Mesenchymal stem cell (in vitro differentiated cells and primary cell): Measurements from ENCODE around the gene SRRM4.

Experiments
- DNase-seq: peaks from one replicate; pipeline ENCODE4 v3.0.0-alpha.2; 2013
- H2AFZ ChIP-seq: one replicate; pipeline ENCODE4 v1.6.1; 2013; ENCODE audit warnings: low read depth, mild to moderate bottlenecking, control low read depth, inconsistent platforms, low read length, moderate library complexity
- H2AK5ac ChIP-seq: 2 replicates; pipeline ENCODE4 v1.6.1; 2013; ENCODE audit warnings: low read length, moderate library complexity, mild to moderate bottlenecking, inconsistent platforms; ENCODE audit not compliant: severe bottlenecking
- H2BK120ac ChIP-seq: one replicate; pipeline ENCODE4 v1.6.1; 2013; ENCODE audit warnings: low read depth, mild to moderate bottlenecking, inconsistent platforms, low read length, moderate library complexity
- H2BK12ac ChIP-seq, 2 experiments: one replicate each; pipeline ENCODE4 v1.6.1; 2013; ENCODE audit warnings: inconsistent platforms in 2 of 2, low read length in 2 of 2, mild to moderate bottlenecking in 2 of 2, moderate library complexity in 2 of 2, control low read depth in 1 of 2
- H2BK15ac ChIP-seq: one replicate; pipeline ENCODE4 v1.6.1; 2013; ENCODE audit warnings: mild to moderate bottlenecking, low read depth, inconsistent platforms; ENCODE audit not compliant: poor library complexity, severe bottlenecking
- H2BK5ac ChIP-seq: 2 replicates; pipeline ENCODE4 v1.6.1; 2013; ENCODE audit warnings: low read depth, mild to moderate bottlenecking, low read length, control low read depth, inconsistent platforms; ENCODE audit not compliant: poor library complexity, severe bottlenecking
- H3K14ac ChIP-seq, 2 experiments: one replicate each; pipeline ENCODE4 v1.6.1; 2013; ENCODE audit warnings: inconsistent platforms in 2 of 2, low read length in 2 of 2, control low read depth in 1 of 2, mild to moderate bottlenecking in 1 of 2, moderate library complexity in 1 of 2
- H3K18ac ChIP-seq, 2 experiments: one replicate each; pipeline ENCODE4 v1.6.1; 2013; ENCODE audit warnings: inconsistent platforms in 2 of 2, low read length in 2 of 2, control low read depth in 1 of 2, low read depth in 1 of 2, mild to moderate bottlenecking in 1 of 2
- H3K23ac ChIP-seq, 2 experiments: one replicate each; pipeline ENCODE4 v1.6.1; 2013; ENCODE audit warnings: inconsistent platforms in 2 of 2, low read length in 2 of 2, mild to moderate bottlenecking in 2 of 2, moderate library complexity in 2 of 2, control low read depth in 1 of 2
- H3K27ac ChIP-seq: 2 replicates; pipeline ENCODE4 v1.5.1; 2013; ENCODE audit warnings: mild to moderate bottlenecking, moderate library complexity, low read length, control low read depth, inconsistent platforms; ENCODE audit not compliant: poor library complexity, severe bottlenecking
- H3K27me3 ChIP-seq, 2 experiments: 2 replicates each; pipeline versions ENCODE4 v1.6.1 to v1.7.0; 2013; ENCODE audit warnings: low read length in 2 of 2, mild to moderate bottlenecking in 2 of 2, moderate library complexity in 2 of 2, control low read depth in 1 of 2, inconsistent platforms in 1 of 2; ENCODE audit not compliant: control insufficient read depth in 1 of 2, insufficient read depth in 1 of 2
- H3K36me3 ChIP-seq, 2 experiments: 2 replicates each; pipeline versions ENCODE4 v1.6.1 to v1.7.0; 2013; ENCODE audit warnings: low read length in 2 of 2, control low read depth in 1 of 2, inconsistent platforms in 1 of 2, low read depth in 1 of 2, mild to moderate bottlenecking in 1 of 2; ENCODE audit not compliant: insufficient read depth in 2 of 2, control insufficient read depth in 1 of 2
- H3K4ac ChIP-seq, 2 experiments: one replicate each; pipeline ENCODE4 v1.6.1; 2013; ENCODE audit warnings: inconsistent platforms in 2 of 2, low read length in 2 of 2, mild to moderate bottlenecking in 2 of 2, moderate library complexity in 2 of 2, control low read depth in 1 of 2, low read depth in 1 of 2
- H3K4me1 ChIP-seq: 2 replicates; pipeline ENCODE4 v1.6.1; 2013; ENCODE audit warnings: low read depth, low read length, control low read depth; ENCODE audit not compliant: control insufficient read depth, insufficient read depth
- H3K4me2 ChIP-seq: 2 replicates; pipeline ENCODE4 v1.6.1; 2013; ENCODE audit warnings: low read length, mild to moderate bottlenecking, inconsistent platforms; ENCODE audit not compliant: poor library complexity, severe bottlenecking
- H3K4me3 ChIP-seq, 2 experiments: 2 replicates each; pipeline versions ENCODE4 v1.5.1 to v1.7.0; 2013; ENCODE audit warnings: low read length in 2 of 2, mild to moderate bottlenecking in 2 of 2, control low read depth in 1 of 2, low read depth in 1 of 2; ENCODE audit not compliant: insufficient read depth in 1 of 2
- H3K79me1 ChIP-seq: replicated peaks from 2 replicates; pipeline ENCODE4 v1.6.1; 2013; ENCODE audit warnings: mild to moderate bottlenecking, control low read depth, low read length, inconsistent platforms; ENCODE audit not compliant: poor library complexity, severe bottlenecking
- H3K9ac ChIP-seq: 2 replicates; pipeline ENCODE4 v1.7.0; 2013; ENCODE audit warnings: mild to moderate bottlenecking, low read length, moderate library complexity
- H3K9me3 ChIP-seq: 2 replicates; pipeline ENCODE4 v1.7.0; 2013; ENCODE audit warnings: mild to moderate bottlenecking, low read length; ENCODE audit not compliant: control insufficient read depth
- H4K8ac ChIP-seq: one replicate; pipeline ENCODE4 v1.6.1; 2013; ENCODE audit warnings: inconsistent platforms, mild to moderate bottlenecking, low read length, moderate library complexity
- H4K91ac ChIP-seq: one replicate; pipeline ENCODE4 v1.6.1; 2013; ENCODE audit warnings: mild to moderate bottlenecking, low read length, inconsistent platforms
- WGBS: methylation state at CpG from one replicate; pipeline ENCODE4 v1.1.7; 2013; ENCODE audit warnings: mixed read lengths; 5-methylcytosine and 5-hydroxymethylcytosine counted together

SRRM4 gene

DNA sequence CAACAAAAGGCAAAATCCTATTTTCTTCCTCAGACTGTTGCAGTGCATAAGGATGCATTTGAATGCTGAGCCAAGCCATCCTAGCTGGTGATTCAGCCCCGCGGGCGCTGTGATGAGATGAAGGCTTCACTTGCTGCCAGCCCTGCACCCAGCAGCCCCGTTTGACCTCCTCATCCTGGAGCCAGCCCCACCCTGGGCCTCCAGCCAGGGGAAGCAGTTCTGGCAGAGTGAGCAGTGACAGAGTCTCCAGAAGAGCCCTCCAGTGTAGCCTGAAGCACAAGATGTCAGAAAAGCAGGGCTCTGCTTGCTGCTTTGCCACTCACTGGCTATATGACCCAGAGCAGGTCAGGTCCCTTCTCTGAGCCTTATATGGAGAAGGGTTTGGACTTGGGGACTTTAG lies 101.2 kb downstream of the SRRM4 start:
- Histone ChIP-seq H3K4ac (no peak overlapping the region), H3K23ac (no peak overlapping the region), H3K18ac (no peak overlapping the region), H2BK15ac (no peak overlapping the region), H3K9ac (no peak overlapping the region), H3K4me1 (no peaks in the 10 kb centered on the region), H3K27ac (no peak overlapping the region), H3K79me1 (no peaks in the 10 kb centered on the region), H3K14ac (no peak overlapping the region), H3K4me2 (no peak overlapping the region), H3K27me3 (no peaks in the 10 kb centered on the region), H4K91ac (no peak overlapping the region), H2BK12ac (no peak overlapping the region), H2BK5ac (no peak overlapping the region), H3K9me3 (no peaks in the 10 kb centered on the region), H4K8ac (no peak overlapping the region), H2AK5ac (no peak overlapping the region), H3K36me3 (no peaks in the 10 kb centered on the region), H2BK120ac (no peak overlapping the region), H3K4me3 (no peak overlapping the region), H2AFZ (no peak overlapping the region)
- no peak for DNase-seq
- WGBS = 66% methylated on average over 4 of the region's 4 CpGs

GRCh38 chr12:119088685-119089379 lies 107.5 kb downstream of the SRRM4 start:
- Histone ChIP-seq H2BK5ac (no peak overlapping the region), H3K36me3 (no peaks in the 10 kb centered on the region), H4K8ac (no peak overlapping the region), H3K4me3 (no peak overlapping the region), H3K4me2 (no peak overlapping the region), H3K14ac (no peak overlapping the region), H3K27me3 (no peaks in the 10 kb centered on the region), H3K9ac (no peak overlapping the region), H3K23ac (no peak overlapping the region), H2BK120ac (no peak overlapping the region), H3K18ac (no peak overlapping the region), H3K27ac (no peak overlapping the region), H4K91ac (no peak overlapping the region), H3K9me3 (no peaks in the 10 kb centered on the region), H2BK15ac (no peak overlapping the region), H3K79me1 (no peaks in the 10 kb centered on the region), H3K4ac (no peak overlapping the region), H2AK5ac (no peak overlapping the region), H2BK12ac (no peak overlapping the region), H3K4me1 (no peaks in the 10 kb centered on the region), H2AFZ (no peak overlapping the region)
- no peak for DNase-seq
- WGBS = 72% methylated on average over 8 of the region's 10 CpGs

DNA sequence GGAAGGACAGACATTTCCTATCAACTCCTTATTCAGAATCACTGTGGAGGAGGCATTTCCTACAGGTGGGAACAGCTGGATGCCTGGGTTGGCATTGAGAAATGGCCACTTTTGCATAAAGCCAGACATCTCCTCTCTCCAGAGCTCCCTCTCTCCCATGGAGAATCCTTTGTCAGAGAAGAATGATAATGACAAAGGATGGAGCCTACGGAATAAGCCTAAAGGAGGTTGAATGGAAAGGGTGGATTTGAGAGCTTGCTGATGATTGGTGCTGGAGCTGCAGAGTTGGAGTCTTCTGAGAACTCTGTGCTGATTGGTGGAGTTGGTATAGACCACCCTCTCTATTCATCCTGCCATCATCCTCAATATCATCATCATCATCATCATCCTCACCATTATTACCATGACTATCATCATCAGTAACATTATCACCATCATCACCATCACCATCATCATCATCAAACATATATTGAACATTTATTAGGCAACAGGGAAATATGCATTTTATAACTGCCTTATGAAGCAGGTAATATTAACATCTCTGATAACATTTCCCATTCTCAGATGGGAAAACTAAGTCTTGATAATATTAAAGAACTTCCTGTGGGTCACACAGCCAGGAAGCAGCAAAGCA lies 108.2 kb downstream of the SRRM4 start:
- no peak overlapping the region for H3K4ac ChIP-seq
- no peaks in the 10 kb centered on the region for H3K27me3 ChIP-seq
- H3K9ac ChIP-seq = no peak overlapping the region
- no peaks in the 10 kb centered on the region for H3K79me1 ChIP-seq
- no peak overlapping the region for H3K23ac ChIP-seq
- H4K8ac ChIP-seq = no peak overlapping the region
- H4K91ac ChIP-seq = no peak overlapping the region
- H2AK5ac ChIP-seq = no peak overlapping the region
- no peak overlapping the region for H3K18ac ChIP-seq
- H3K14ac ChIP-seq = no peak overlapping the region
- H2AFZ ChIP-seq = no peak overlapping the region
- H3K4me1 ChIP-seq = no peaks in the 10 kb centered on the region
- 67% methylated on average over 1 of the region's 1 CpG for WGBS
- no peaks in the 10 kb centered on the region for H3K9me3 ChIP-seq
- DNase-seq = no peak
- H3K4me2 ChIP-seq = no peak overlapping the region
- no peak overlapping the region for H2BK5ac ChIP-seq
- no peak overlapping the region for H2BK15ac ChIP-seq
- H2BK12ac ChIP-seq = no peak overlapping the region
- no peak overlapping the region for H2BK120ac ChIP-seq
- no peak overlapping the region for H3K27ac ChIP-seq
- no peak overlapping the region for H3K4me3 ChIP-seq
- no peaks in the 10 kb centered on the region for H3K36me3 ChIP-seq

DNA sequence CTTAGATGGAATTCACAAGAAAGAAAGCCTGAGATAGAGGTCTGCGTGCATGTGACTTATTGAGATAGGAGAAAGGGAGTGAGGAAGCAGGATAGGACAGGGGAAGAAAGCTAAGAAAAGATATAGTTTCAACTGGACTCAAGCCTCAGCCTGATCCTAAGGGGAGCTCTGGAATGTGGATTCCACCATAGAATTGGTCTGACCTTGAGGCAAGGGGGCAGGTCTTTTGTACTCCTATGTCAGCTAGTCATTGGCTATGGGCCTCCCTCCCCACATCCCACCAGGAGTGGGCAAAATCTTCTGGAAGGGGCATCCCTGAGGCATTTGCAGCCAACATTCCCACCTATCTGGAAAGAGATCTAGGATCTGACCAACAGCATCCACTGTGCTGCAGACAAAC lies 108.9 kb downstream of the SRRM4 start:
- Histone ChIP-seq H3K27ac (no peak overlapping the region), H2BK15ac (no peak overlapping the region), H2AFZ (no peak overlapping the region), H3K4me1 (no peaks in the 10 kb centered on the region), H3K14ac (no peak overlapping the region), H3K4me3 (no peak overlapping the region), H3K36me3 (no peaks in the 10 kb centered on the region), H3K79me1 (no peaks in the 10 kb centered on the region), H3K9me3 (no peaks in the 10 kb centered on the region), H3K4ac (no peak overlapping the region), H4K8ac (no peak overlapping the region), H2BK120ac (no peak overlapping the region), H3K18ac (no peak overlapping the region), H2AK5ac (no peak overlapping the region), H3K27me3 (no peaks in the 10 kb centered on the region), H2BK5ac (no peak overlapping the region), H3K9ac (no peak overlapping the region), H2BK12ac (no peak overlapping the region), H4K91ac (no peak overlapping the region), H3K23ac (no peak overlapping the region), H3K4me2 (no peak overlapping the region)
- WGBS = 48% methylated on average over 1 of the region's 1 CpG
- DNase-seq = no peak
